NCI-H82 treated with DMSO at 0.1 percent for 48 hours (cell line): ENCODE results near the gene GEMIN4.

Experiments used
- DNase-seq: peaks from one replicate; lab custom pipeline; 2025; ENCODE audit not compliant: unreplicated experiment; lab: John Stamatoyannopoulos, UW

Gene GEMIN4

DNA sequence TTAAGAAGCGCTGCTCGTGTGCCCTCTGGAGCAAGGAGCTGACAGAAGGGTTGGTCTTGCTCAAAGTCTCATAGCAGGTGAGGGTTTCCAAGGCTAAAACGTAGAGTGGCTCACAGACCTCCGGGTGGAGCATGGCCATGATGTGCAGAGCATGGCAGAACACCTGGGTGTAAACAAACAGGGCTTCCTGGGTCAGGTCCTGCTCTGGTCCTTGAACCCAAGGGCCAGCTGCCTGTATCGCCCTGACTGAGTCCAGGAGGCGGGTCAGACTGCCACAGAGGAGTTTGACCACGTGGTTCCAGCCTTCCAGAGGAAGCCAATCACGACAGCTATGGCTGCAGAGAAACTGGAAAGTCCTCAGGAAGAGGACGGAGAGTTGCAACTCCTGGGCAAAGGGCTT is 7.1 kb downstream of the GEMIN4 start:
- DNase-seq = no peak

DNA sequence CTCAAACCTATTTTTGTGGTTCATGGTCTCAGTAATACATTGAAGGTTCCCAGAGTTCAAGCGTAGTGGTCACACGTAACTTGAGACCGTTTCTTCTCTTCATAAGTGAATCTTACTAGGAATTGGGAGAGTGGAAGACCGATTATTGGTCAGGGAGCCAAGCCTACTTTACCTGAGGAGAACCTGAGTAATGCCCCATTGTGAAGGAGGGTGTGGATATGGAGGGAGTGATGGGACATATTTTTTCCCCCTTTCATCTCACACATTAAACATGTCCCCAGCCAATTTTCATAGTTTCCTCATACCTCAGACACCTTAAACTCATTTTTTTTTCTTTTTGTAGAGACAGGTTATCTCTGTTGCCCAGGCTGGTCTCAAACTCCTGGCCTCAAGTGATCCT is 8.9 kb downstream of the GEMIN4 start:
- DNase-seq = no peak

DNA sequence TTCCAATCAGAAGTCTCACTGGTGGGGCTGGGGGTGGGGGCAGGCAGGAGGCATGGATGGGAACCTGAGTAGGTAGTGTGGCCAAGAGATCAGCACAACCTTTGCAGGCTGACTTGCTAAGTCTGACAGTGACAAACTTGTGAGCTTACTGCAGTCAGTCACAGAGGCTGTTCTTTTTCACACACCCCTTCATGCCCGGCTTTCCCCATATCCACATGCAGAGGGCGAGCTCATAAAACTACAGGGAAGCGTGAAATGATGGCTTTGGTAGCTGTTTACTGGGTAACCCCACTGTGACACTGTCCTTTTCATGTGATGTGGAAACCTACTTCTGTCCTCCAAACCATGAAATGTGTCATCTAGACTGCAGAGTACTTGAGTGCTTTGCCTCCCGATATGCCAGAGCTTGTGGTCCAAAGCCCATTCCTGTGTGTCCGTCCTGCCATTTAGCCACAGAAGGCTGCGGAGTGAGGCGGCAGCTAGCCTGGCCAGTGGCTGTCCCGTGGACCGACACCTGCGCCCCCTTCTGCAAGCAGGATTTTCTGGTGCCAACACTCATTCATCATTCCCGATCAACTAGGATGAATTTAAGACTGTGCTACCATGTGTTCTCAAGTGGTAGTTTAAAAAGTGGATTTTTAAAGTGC is 9.8 kb downstream of the GEMIN4 start:
- DNase-seq = no peak

DNA sequence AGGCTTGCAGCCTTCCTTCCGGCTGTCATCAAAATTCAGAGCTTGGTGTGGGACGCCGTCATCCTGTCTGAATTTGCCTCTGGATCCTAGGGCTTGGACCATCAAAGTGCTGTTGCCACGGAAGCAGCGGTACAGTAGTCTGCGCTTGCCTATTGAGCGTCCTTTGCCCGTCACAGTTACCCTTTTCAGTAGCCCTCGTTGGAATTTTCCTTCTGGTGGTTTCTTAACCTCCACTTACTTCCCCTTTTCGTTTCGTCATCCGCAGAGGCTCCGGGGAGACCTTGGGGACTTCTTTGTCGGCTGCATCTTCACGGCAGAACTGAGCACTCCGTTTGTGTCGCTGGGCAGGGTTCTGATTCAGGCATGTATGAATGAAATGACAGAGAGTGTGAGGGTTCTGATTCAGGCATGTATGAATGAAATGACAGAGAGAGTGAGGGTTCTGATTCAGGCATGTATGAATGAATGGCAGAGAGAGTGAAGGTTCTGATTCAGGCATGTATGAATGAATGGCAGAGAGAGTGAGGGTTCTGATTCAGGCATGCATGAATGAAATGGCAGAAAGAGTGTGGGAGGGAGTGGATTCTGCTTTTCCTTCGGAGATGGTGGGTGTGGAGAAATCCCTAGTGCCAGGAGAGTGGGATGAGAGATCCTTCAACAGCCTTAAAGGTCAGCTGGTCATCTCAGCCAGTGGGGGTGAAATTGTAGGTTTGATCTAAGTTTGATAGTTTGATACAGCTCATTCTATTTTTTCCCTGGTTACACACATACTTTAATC is 11.6 kb downstream of the GEMIN4 start:
- DNase-seq = no peak

DNA sequence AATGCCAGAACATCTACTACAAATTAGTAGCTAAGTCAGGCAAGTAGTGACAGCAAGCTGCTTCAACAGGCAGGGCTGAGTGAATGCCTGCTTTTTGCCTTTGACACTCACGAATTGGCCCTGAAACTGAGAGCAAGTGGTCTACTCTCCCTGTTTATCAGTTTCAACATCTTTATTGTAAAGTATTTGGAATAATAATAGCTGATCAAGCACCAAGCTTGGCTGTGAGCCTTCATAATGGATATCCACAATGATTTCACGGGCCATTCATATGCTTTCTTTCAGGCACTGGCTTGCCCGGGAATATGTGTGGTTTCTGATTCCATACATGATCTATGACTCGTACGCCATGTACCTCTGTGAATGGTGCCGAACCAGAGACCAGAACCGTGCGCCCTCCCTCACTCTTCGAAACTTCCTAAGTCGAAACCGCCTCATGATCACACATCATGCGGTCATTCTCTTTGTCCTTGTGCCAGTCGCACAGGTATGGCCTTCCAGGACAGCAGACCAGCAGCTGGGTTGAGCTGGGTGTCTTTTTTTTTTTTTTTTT is 14.4 kb downstream of the GEMIN4 start:
- DNase-seq = no peak

DNA sequence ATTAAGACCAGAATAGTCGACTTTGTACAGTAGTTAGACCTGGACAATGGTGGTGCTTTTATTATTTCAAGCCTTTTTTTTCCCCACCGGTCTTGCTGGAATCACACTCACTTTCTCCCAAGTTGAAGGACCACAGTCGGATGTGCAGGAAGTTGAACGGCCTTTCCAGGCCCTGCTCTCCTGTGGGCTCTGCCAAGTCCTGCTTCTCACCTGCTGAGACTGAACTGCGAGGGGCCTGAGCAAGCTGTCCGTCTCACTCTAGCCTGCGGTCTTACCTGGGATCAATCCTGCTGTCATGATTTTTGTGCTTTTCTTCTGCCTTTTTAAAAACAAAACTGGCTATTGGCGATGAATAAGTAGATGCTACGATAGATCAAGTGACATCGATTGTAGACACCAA is 18.3 kb downstream of the GEMIN4 start:
- no peak for DNase-seq

DNA sequence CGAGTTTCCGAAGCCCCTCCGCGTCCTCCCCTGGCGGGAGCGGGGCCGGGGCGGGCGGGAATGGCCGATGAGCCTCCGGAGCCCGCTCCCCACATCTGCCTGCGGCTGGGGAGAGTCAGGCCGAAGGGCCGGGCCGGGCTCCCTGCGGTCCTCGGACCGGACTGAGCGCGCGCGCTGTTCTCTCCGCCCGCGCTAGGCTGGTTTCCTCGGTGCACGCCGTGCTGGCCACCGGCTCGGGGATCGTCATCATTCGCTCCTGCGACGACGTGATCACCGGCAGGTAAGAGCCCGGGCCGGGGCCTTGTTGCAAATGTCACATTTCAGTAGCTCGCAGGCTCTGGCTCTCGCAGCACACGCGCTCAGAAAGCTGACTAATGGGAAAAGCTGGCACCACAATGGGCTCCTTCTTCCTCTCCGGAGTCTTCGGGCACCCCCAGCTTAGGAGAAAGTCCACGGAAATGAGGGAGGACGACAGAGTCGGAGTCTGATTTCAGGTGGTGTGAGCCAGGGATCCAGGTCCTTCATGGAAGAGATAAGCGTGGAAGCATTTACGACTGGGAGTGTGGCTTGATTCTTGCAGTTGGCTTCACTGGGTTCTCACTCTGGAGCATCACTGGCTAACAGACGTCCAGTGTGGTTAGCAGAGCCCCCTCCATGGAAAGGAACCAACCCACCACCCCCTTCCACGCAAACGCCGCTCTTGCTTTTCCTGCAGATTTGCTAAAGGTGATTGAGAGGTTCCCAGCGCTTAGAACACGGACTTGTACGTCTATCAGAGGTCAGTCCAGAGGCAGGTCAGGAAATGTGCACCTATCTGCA is 19.0 kb downstream of the GEMIN4 start:
- DNase-seq = no peak

DNA sequence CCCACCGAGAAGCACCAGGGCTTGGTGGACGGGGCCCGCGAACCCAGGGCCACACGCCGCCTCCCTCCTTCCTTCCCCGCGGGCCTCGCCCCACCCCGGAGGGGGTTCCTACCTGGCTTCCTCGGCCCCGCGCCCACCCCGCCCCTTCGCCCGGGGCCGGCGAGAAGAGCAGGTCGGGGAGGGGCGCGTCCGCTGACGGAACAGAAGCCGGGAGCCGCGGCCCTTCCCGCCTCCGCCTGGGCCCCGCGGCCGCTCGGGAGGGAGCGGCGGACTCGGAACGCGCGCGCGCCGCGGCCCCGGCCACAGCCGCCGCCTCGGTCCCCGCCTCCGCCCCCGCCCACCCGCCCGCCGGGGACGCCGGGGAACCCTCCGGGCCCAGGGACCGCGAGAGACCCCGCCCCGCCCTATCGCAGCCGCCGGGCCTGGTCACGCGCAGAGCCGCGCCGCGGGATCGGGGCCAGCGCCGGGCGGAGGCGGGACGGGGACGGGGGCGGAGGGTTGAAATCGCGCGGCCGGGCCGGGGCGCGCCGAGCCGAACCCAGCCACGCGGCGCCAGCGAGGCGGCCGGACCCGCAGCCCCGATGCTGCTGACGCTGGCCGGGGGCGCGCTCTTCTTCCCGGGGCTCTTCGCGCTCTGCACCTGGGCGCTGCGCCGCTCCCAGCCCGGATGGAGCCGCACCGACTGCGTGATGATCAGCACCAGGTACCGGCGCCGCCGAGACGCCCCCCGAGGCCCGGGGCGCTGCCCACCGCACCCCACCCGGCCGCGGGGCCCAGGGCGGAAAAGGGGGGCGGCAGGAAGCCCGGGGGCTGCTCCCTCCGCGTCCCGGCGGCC is 19.8 kb downstream of the GEMIN4 start, which contains the start of gene TLCD3A:
Gene TLCD3A (plus strand): TSS at position 530 of the 835 bp plus-strand sequence. CDS start 52 bp downstream, at position 582.
- no peak for DNase-seq

DNA sequence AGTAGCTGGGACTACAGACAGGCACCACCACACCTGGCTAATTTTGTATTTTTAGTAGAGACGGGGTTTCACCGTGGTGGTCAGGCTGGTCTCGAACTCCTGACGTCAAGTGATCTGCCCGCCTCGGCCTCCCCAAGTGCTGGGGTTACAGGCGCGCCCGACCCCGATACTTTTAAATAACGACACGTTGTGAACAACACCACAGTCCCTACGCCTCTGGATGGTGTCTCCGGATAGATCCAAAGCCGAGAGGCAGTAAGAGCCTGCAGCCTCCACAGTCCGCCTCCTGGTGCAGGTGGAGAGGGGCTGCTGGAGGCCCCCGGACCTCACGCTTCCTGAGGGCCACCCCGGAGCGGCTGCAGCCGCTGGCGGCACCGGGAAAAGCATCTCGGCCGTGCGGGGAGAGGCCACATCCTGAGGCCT is 20.4 kb downstream of the GEMIN4 start:
- DNase-seq = no peak

DNA sequence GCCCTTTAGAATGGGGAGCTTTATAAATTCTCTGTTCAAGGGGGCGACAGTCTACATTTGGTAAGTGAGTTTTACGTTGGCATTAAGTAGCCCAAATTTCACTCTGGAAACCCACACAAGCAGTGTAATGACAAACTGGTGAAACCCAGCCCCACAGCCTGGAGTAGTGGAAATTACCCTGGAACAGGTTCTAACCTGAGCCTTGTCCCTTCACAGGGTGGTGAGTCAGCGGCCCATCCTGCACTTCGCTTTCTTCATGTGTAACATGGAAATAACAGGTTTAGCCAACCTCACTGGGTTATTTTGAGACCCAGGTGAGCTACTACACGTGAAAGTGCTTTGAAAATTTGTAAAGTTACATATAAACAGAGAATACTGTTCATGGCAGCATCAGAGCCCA is 23.2 kb downstream of the GEMIN4 start:
- no peak for DNase-seq

DNA sequence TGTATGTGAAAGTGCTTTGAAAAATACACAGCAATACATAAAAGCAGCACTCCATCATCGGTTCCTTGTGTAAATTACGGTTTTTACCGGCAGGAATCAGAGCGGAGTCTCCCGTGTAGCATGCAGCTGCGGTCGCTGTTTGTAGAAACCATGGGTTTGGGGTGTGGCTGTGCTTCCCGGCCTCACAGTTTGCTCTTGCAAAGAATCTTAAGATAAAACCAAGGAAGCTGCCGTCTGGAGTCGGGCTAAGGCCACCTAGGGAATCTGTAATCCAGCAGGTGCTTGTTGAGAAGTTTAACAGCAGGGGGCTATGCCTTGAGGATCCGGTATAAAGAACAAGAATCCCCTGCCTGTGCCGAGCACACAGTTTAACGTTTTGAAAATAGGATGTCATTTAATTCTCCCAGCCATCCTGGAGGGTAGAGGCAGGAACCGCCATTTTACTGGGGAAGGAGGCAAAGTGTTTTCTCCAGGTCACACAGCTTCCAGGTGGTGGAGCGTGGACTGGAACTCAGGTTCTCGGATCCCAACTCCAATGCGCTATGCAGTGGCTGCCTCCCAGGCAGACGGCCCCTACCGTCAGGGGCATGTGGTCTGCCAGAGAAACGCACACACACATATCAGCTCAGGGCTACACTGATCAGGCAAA is 25.7 kb downstream of the GEMIN4 start:
- DNase-seq = no peak

DNA sequence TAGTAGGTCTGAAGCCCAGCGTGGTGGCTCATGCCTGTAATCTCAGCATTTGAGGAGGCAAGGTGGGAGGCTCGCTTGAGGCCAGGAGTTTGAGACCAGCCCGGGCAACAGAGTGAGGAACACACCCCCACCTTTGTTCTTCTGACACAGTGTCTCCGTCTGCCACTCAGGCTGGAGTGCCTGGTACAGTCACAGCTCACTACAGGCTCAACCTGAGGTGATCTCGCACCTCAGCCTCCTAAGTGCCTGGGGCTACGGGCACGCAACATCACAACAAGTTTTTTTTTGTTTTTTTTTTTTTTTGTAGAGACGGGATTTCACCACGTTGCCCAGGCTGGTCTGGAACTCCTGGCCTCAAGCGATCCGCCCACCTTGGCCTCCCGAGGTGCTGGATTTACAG is 26.3 kb downstream of the GEMIN4 start:
- DNase-seq = no peak

DNA sequence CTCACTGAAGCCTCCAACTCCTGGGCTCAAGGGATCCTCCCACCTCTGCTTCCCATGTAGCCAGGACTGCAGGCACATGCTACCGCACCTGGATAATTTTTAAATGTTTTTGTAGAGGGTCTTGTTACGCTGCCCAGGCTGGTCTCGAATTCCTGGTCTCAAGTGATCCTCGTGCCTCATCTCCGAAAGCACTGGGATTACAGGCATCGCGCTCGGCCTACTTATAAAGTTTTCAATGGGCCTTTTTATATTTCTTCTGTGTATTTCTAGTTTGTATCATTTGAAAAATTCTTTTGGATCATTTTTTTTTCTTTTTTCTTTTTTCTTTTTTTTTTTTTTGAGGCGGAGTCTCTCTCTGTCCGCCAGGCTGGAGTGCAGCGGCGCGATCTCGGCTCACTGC is 27.0 kb downstream of the GEMIN4 start:
- no peak for DNase-seq

DNA sequence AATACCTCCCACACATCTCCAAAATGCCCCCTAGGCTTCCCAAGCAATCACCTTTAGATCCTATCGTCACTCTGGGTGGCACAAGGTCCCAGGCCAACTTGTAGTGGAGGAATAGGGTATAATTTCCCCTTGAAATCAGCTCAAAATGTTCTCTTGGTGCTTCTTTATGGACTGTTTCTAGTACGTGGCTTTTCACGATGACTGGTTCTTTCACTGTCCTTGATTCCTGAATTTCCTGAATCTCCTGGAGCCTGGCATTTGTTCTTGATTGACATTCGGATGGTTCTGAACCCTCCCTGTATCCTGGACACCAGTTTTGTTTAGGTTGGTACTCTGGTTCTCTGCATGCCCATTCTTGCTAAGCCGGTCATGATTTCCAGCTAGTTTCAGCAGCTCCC is 30.5 kb downstream of the GEMIN4 start:
- no peak for DNase-seq

DNA sequence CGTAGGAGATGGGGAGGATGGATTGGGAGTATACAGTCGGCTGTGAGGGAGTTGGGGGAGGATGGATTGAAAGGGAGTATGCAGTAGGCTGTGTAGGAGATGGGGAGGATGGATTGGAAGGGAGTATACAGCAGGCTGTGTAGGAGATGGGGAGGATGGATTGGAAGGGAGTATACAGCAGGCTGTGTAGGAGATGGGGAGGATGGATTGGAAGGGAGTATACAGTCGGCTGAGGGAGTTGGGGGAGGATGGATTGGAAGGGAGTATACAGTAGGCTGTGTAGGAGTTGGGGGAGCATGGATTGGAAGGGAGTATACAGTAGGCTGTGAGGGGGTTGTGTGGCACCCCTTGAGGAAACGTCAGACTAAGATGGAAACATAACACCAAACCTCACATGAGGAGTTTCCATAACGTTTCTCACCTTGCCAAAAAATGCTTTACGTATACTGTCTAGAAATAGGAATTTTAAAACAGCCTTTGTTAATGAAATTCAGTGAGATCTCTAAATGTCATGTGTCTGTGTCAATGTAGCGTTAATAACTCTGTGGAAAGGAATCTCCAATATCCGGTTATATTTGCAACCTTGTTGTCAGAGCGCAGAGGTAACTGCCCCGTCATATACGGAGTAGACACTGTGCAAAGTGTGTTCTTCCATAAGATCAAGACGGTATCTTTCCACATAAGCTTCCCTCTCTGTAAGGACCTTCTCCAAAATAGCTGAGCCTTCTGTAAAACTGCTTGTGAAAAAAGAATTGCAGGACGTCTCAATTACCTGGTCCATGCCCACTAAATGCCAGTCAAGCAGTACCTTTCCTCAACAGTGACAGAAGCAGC is 31.1 kb downstream of the GEMIN4 start:
- no peak for DNase-seq

DNA sequence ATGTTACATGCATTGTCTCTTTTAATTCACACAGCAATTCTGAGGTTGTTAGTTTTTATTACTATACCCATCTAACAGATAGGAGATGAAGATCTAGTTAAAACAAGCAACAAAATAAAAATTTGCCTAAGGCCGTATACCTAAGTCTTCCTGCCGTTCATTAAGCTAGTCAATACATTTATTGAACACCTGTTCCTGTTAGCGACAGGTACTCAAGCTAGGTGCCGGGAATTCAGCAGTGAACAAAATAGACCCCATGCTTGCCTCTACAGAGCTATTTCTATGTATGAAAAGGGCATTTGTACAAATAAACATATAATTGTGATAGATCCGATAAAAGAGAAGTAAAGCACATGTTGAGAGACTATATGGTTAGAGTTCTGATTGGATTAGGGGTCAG is 34.0 kb downstream of the GEMIN4 start:
- no peak for DNase-seq

DNA sequence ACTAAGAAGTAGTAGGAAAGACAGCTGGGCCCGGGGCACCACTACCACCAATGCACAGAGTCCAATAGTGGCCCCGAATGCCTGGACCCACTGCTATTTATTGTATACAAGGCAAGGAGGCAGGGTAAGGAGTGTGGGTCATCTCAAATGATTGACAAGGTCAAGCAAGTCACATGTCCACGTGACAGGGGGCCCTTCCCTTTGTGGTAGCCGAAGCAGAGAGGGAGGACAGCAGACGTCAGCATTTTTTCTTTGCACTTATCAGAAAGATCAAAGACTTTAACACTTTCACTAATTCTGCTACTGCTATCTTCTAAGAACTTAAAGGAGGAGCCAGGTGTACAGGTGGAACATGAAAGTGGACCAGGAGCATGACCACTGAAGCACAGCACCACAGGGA is 43.9 kb downstream of the GEMIN4 start:
- no peak for DNase-seq

DNA sequence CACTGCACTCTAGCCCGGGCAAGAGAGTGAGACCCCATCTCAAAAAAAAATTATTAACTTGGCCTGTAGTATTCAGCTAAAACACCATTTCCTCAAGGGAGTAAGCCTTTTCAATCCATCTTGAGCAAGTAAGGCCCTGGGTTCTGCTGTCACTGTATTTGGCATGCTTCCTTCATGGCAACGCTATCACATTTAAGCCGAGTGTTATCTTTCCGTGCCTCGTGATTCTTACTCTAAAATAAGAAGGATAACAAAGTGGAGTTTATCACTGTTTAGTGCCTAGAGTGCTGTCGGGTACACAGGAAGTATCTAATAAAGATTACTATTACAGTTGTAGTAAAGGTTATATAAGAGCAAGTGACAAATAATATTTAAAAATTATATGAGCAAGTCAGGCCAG is 46.2 kb downstream of the GEMIN4 start:
- no peak for DNase-seq

DNA sequence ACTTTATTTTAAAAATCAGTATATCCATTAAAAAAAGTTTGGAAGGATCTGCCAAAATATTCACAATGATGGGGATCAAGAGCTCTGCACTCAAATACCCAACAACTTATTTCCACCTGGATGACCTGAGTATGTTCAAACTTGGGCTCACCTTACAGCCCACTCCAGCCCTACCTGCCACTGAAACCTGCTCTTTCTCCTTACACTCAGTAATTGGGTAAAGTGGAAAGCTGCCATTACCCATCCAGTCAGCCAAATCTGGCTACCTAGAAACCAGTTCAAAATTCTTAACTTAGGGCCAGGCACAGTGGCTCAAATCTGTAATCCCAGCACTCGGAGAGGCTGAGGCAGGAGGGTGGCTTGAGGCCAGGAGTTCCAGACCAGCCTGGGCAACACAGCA is 47.1 kb downstream of the GEMIN4 start:
- DNase-seq = no peak
